Body of pancreas (tissue), 4 donors: Measurements from ENCODE around the gene RRP15. TPM values are rescaled to one million over a fixed set of nuclear protein-coding genes. Genes with fewer than 3 reads are reported as not detected.
A peak's percentile ranks its signal among the peaks of the same experiment; 100 is the strongest.

Experiments
- ATAC-seq: fragments of 150-250 bp; one replicate; pipeline ENCODE4 v1.9.1; 2016
- DNase-seq, 4 donors: peaks; one replicate each; pipeline ENCODE4 v3.0.0-alpha.2; 2019
- H3K27ac ChIP-seq, 4 donors: fragments of 200-600 bp; sonication (generic); 1 replicate in 3 of 4; 2 replicates in 1 of 4; pipeline versions ENCODE4 v1.5.1 to v1.6.1; 2016 to 2019; ENCODE audit warnings: mild to moderate bottlenecking in 1 of 4, mixed read lengths in 1 of 4, moderate library complexity in 1 of 4
- H3K27me3 ChIP-seq, 2 donors: fragments of 200-600 bp; sonication (generic); one replicate each; pipeline ENCODE4 v1.6.0; 2016; ENCODE audit warnings: mild to moderate bottlenecking in 1 of 2
- H3K36me3 ChIP-seq, 2 donors: fragments of 200-600 bp; sonication (generic); replicated peaks in 1 of 2; 2 replicates each; pipeline ENCODE4 v1.5.1; 2016; ENCODE audit warnings: low read depth in 2 of 2; ENCODE audit not compliant: insufficient read depth in 1 of 2
- H3K4me1 ChIP-seq: fragments of 200-600 bp; sonication (generic); one replicate; pipeline ENCODE4 v1.6.0; 2016
- H3K4me3 ChIP-seq, 2 donors: fragments of 200-600 bp; sonication (generic); 1 replicate in 1 of 2; 2 replicates in 1 of 2; pipeline ENCODE4 v1.5.1; 2016 to 2019
- H3K9me3 ChIP-seq, 3 donors: fragments of 200-600 bp; sonication (generic); 1 replicate in 2 of 3; 2 replicates in 1 of 3; pipeline ENCODE4 v1.5.1; 2016
- CTCF ChIP-seq, 7 experiments: fragments of 450-650 bp in 4 of 7; fragments of 200-600 bp in 3 of 7; sonication (generic) in 3 of 7; IDR thresholded peaks; one replicate each; pipeline ENCODE4 v1.5.1; 2016 to 2019; ENCODE audit warnings: antibody characterized with exemption in 7 of 7
- POLR2A ChIP-seq, 3 donors: fragments of 450-650 bp; IDR thresholded peaks; one replicate each; pipeline ENCODE4 v1.6.1; 2016; ENCODE audit warnings: antibody characterized with exemption in 3 of 3, mild to moderate bottlenecking in 2 of 3
- WGBS, 2 donors: methylation state at CpG; one replicate each; pipeline ENCODE4 v1.1.5; 2017; 5-methylcytosine and 5-hydroxymethylcytosine counted together
- intact Hi-C: fragments of 100-400 bp; cut with DNase I; formaldehyde crosslinking; loops from one replicate; pipeline ENCODE4 v1.15.1; 2023
- total RNA-seq, 2 donors: library from RNA; depleted of rRNA; stranded (reverse); fragments of >200 nt; gene quantifications; one replicate each; pipeline ENCODE4 v1.1.0, GENCODE V29; 2016

The RRP15 gene
- total RNA-seq, 2 donors from 2014 or later = 2.6 to 7.9 TPM

GRCh38 chr1:218367118-218367517 is 82.0 kb downstream of the RRP15 start:
- intact Hi-C loops = no loop called here
- TF ChIP-seq POLR2A (IDR thresholded peaks at IDR 0.05) (no peak), CTCF (IDR thresholded peaks at IDR 0.05) (no peak)
- H3K4me3 ChIP-seq = no peak overlapping the region
- peak overlapping the region in 2 of 4 donors; percentile 50 to 52 for H3K27ac ChIP-seq
- peaks cover 11% of the 10 kb centered on the region for H3K4me1 ChIP-seq
- no peaks in the 10 kb centered on the region for H3K27me3 ChIP-seq
- WGBS, 2 donors = 20 to 25% methylated on average over 4 of the region's 4 CpGs
- no peaks in the 10 kb centered on the region for H3K36me3 ChIP-seq
- DNase-seq (no peak), ATAC-seq (no peak)
- H3K9me3 ChIP-seq = no peaks in the 10 kb centered on the region

- DNase-seq = no peak
- H3K9me3 ChIP-seq = no peaks in the 10 kb centered on the region
- intact Hi-C loops = no loop called here
- ATAC-seq = no peak
- peaks cover 16% of the 10 kb centered on the region for H3K4me1 ChIP-seq
- 91 to 93% methylated on average over 7 of the region's 7 CpGs for WGBS, 2 donors
- no peaks in the 10 kb centered on the region for H3K36me3 ChIP-seq
- H3K27me3 ChIP-seq = no peaks in the 10 kb centered on the region
- H3K27ac ChIP-seq = no peak overlapping the region
- TF ChIP-seq CTCF (IDR thresholded peaks at IDR 0.05) = no peak
- no peak for TF ChIP-seq POLR2A (IDR thresholded peaks at IDR 0.05)
- H3K4me3 ChIP-seq = no peak overlapping the region
These were observed 83.6 kb downstream of the RRP15 start for GRCh38 chr1:218368686-218369085.

- Histone ChIP-seq H3K4me3 (no peak overlapping the region), H3K4me1 (peaks cover 17% of the 10 kb centered on the region), H3K9me3 (no peaks in the 10 kb centered on the region), H3K27me3 (no peaks in the 10 kb centered on the region), H3K27ac (peak overlapping the region in 3 of 4 donors; percentile 1 to 10 (median 9)), H3K36me3 (no peaks in the 10 kb centered on the region)
- 65 to 66% methylated on average over 2 of the region's 2 CpGs for whole genome bisulfite sequencing, 2 donors
- ATAC-seq = no peak
- intact Hi-C loops = no loop called here
- TF ChIP-seq CTCF (IDR thresholded peaks at IDR 0.05) = no peak
- no peak for TF ChIP-seq POLR2A (IDR thresholded peaks at IDR 0.05)
- DNase-seq = no peak
These were observed 84.8 kb downstream of the RRP15 start for GRCh38 chr1:218369688-218370511.

- no peak overlapping the region for H3K4me3 ChIP-seq
- DNase-seq (peak in 1 of 4 donors; percentile 40), ATAC-seq (peak; percentile 42)
- TF ChIP-seq CTCF (IDR thresholded peaks at IDR 0.05) (no peak), POLR2A (IDR thresholded peaks at IDR 0.05) (no peak)
- H3K27me3 ChIP-seq = no peaks in the 10 kb centered on the region
- H3K4me1 ChIP-seq = peaks cover 17% of the 10 kb centered on the region
- H3K36me3 ChIP-seq = no peaks in the 10 kb centered on the region
- H3K9me3 ChIP-seq = no peaks in the 10 kb centered on the region
- H3K27ac ChIP-seq = peak overlapping the region in 2 of 4 donors; percentile 9 to 32
- intact Hi-C loops = no loop called here
- 56 to 63% methylated on average over 8 of the region's 8 CpGs for WGBS, 2 donors
These were observed 87.0 kb downstream of the RRP15 start for GRCh38 chr1:218371927-218372672.
